IMR-90 (cell line): ENCODE measurements around the gene CD93. TPM values are rescaled to one million over a fixed set of nuclear protein-coding genes. Genes with fewer than 3 reads are reported as not detected.

Source experiments
- ATAC-seq: fragments of 200-7000 bp; cut with Tn5 transposase; 2 replicates; pipeline ENCODE4 v1.9.1; 2020; ENCODE audit warnings: low read depth, mild to moderate bottlenecking, moderate library complexity
- BruUV-seq: library from RNA; stranded (reverse); fragments of 400-500 nt; replicated peaks from 2 replicates; lab custom pipeline; 2021; lab: Mats Ljungman, UMichigan
- CTCF ChIA-PET: fragments of 300-600 bp; formaldehyde crosslinking; extraction: SDS; loops from one replicate; lab custom pipeline; 2021; ENCODE audit warnings: antibody characterized with exemption; lab: Yijun Ruan, JAX
- POLR2A ChIA-PET: fragments of 300-600 bp; sonication (Branson Sonifier 250); formaldehyde crosslinking; loops from one replicate; lab custom pipeline; 2022; ENCODE audit warnings: antibody characterized with exemption; ENCODE audit not compliant: unreplicated experiment; lab: Charles Lee
- DNase-seq: peaks from one replicate; pipeline ENCODE4 v3.0.0; 2013
- H2AFZ ChIP-seq: replicated peaks from 2 replicates; pipeline ENCODE3; 2013; ENCODE audit warnings: low read length, mild to moderate bottlenecking; ENCODE audit not compliant: poor library complexity
- H2AK5ac ChIP-seq: 2 replicates; pipeline ENCODE4 v1.6.1; 2013; ENCODE audit warnings: low read depth, low read length, inconsistent platforms
- H2AK9ac ChIP-seq: replicated peaks from 2 replicates; pipeline ENCODE3; 2013; ENCODE audit warnings: mild to moderate bottlenecking, low read depth, low read length, moderate library complexity; ENCODE audit not compliant: poor library complexity
- H2BK120ac ChIP-seq: 2 replicates; pipeline ENCODE4 v1.6.1; 2013; ENCODE audit warnings: low read depth, low read length, inconsistent platforms
- H2BK15ac ChIP-seq: 3 replicates; pipeline ENCODE4 v1.6.1; 2013; ENCODE audit warnings: low read depth, low read length, inconsistent platforms
- H2BK20ac ChIP-seq: 2 replicates; pipeline ENCODE4 v1.6.1; 2013; ENCODE audit warnings: low read depth, mild to moderate bottlenecking, inconsistent platforms, low read length, moderate library complexity
- H2BK5ac ChIP-seq: 2 replicates; pipeline ENCODE4 v1.6.1; 2013; ENCODE audit warnings: mild to moderate bottlenecking, low read depth, low read length, inconsistent platforms; ENCODE audit not compliant: poor library complexity, severe bottlenecking
- H3K14ac ChIP-seq: replicated peaks from 2 replicates; pipeline ENCODE4 v1.6.1; 2013; ENCODE audit warnings: low read depth, low read length, inconsistent platforms
- H3K18ac ChIP-seq: 2 replicates; pipeline ENCODE4 v1.6.1; 2013; ENCODE audit warnings: low read depth, low read length, control low read depth
- H3K23ac ChIP-seq: 2 replicates; pipeline ENCODE4 v1.6.1; 2013; ENCODE audit warnings: low read depth, low read length, inconsistent platforms
- H3K27ac ChIP-seq: 2 replicates; pipeline ENCODE4 v1.5.1; 2013; ENCODE audit warnings: mild to moderate bottlenecking, control low read depth, low read length; ENCODE audit not compliant: insufficient read depth
- H3K27me3 ChIP-seq: 2 replicates; pipeline ENCODE4 v1.6.1; 2013; ENCODE audit warnings: low read length; ENCODE audit not compliant: control insufficient read depth, insufficient read depth
- H3K36me3 ChIP-seq: 2 replicates; pipeline ENCODE4 v1.6.1; 2013; ENCODE audit warnings: low read length, mixed read lengths; ENCODE audit not compliant: control insufficient read depth, insufficient read depth
- H3K4ac ChIP-seq: 2 replicates; pipeline ENCODE4 v1.6.1; 2013; ENCODE audit warnings: low read depth, low read length, inconsistent platforms
- H3K4me1 ChIP-seq: 2 replicates; pipeline ENCODE4 v1.6.1; 2013; ENCODE audit warnings: low read length, mixed read lengths; ENCODE audit not compliant: control insufficient read depth, insufficient read depth
- H3K4me2 ChIP-seq: 2 replicates; pipeline ENCODE4 v1.6.1; 2013; ENCODE audit warnings: low read depth, mild to moderate bottlenecking, control low read depth, low read length, moderate library complexity
- H3K4me3 ChIP-seq: 2 replicates; pipeline ENCODE4 v1.5.1; 2013; ENCODE audit warnings: low read depth, mild to moderate bottlenecking, control low read depth, low read length, moderate library complexity; ENCODE audit not compliant: insufficient read depth
- H3K56ac ChIP-seq: 2 replicates; pipeline ENCODE4 v1.6.1; 2013; ENCODE audit warnings: low read length, inconsistent platforms; ENCODE audit not compliant: insufficient read depth; ENCODE audit errors: extremely low read depth
- H3K79me1 ChIP-seq, 2 experiments: 2 replicates each; pipeline ENCODE4 v1.6.1; 2013; ENCODE audit warnings: low read length in 2 of 2, inconsistent platforms in 1 of 2, low read depth in 1 of 2
- H3K9ac ChIP-seq: 2 replicates; pipeline ENCODE4 v1.6.1; 2013; ENCODE audit warnings: low read depth, low read length, control low read depth
- H3K9me1 ChIP-seq: 2 replicates; pipeline ENCODE4 v1.6.1; 2013; ENCODE audit warnings: low read length, inconsistent platforms; ENCODE audit not compliant: insufficient read depth
- H3K9me3 ChIP-seq: 2 replicates; pipeline ENCODE4 v1.6.1; 2013; ENCODE audit warnings: low read length; ENCODE audit not compliant: control insufficient read depth, insufficient read depth
- H4K20me1 ChIP-seq: 2 replicates; pipeline ENCODE4 v1.6.1; 2013; ENCODE audit warnings: low read length, inconsistent platforms; ENCODE audit not compliant: insufficient read depth
- H4K5ac ChIP-seq: 2 replicates; pipeline ENCODE4 v1.6.1; 2013; ENCODE audit warnings: mild to moderate bottlenecking, low read depth, low read length, control low read depth
- H4K8ac ChIP-seq, 2 experiments: 2 replicates each; pipeline ENCODE4 v1.6.1; 2013; ENCODE audit warnings: low read depth in 2 of 2, low read length in 2 of 2, control low read depth in 1 of 2, inconsistent platforms in 1 of 2
- H4K91ac ChIP-seq: 2 replicates; pipeline ENCODE4 v1.6.1; 2013; ENCODE audit warnings: low read depth, low read length, inconsistent platforms; ENCODE audit not compliant: insufficient read depth
- BHLHE40 ChIP-seq: fragments of 150-350 bp; IDR thresholded peaks from 2 replicates; pipeline ENCODE4 v1.6.1; 2016; ENCODE audit warnings: mild to moderate bottlenecking, low read depth, low read length
- CEBPB ChIP-seq: IDR thresholded peaks from 2 replicates; pipeline ENCODE4 v1.6.1; 2012; ENCODE audit warnings: low read depth, low read length, improper control_type of control experiment
- CHD1 ChIP-seq: IDR thresholded peaks from 2 replicates; pipeline ENCODE4 v1.6.1; 2012; ENCODE audit warnings: low read depth, low read length, improper control_type of control experiment
- CTCF ChIP-seq: conservative IDR thresholded peaks from 2 replicates; pipeline ENCODE4 v1.5.1; 2012; ENCODE audit warnings: mild to moderate bottlenecking, low read depth, low read length, improper control_type of control experiment
- ELK1 ChIP-seq: fragments of 150-350 bp; IDR thresholded peaks from 2 replicates; pipeline ENCODE4 v1.6.1; 2016; ENCODE audit warnings: low read depth, mild to moderate bottlenecking, low read length, moderate library complexity, borderline replicate concordance
- FOS ChIP-seq: fragments of 150-350 bp; IDR thresholded peaks from 2 replicates; pipeline ENCODE4 v1.6.1; 2016; ENCODE audit warnings: low read depth, low read length
- MAFK ChIP-seq: IDR thresholded peaks from 2 replicates; pipeline ENCODE4 v1.6.1; 2012; ENCODE audit warnings: low read depth, low read length, improper control_type of control experiment
- MAZ ChIP-seq: IDR thresholded peaks from 2 replicates; pipeline ENCODE4 v1.6.1; 2012; ENCODE audit warnings: low read depth, mild to moderate bottlenecking, low read length, improper control_type of control experiment, moderate library complexity, borderline replicate concordance
- MXI1 ChIP-seq: IDR thresholded peaks from 2 replicates; pipeline ENCODE4 v1.6.1; 2012; ENCODE audit warnings: low read depth, mild to moderate bottlenecking, low read length, moderate library complexity, borderline replicate concordance
- NFE2L2 ChIP-seq: fragments of 150-350 bp; IDR thresholded peaks from 2 replicates; pipeline ENCODE4 v1.6.1; 2016; ENCODE audit warnings: low read depth, mild to moderate bottlenecking, low read length
- POLR2A ChIP-seq: IDR thresholded peaks from 2 replicates; pipeline ENCODE4 v1.6.1; 2012; ENCODE audit warnings: mild to moderate bottlenecking, low read depth, low read length
- RAD21 ChIP-seq: IDR thresholded peaks from 2 replicates; pipeline ENCODE4 v1.6.1; 2012; ENCODE audit warnings: low read length, improper control_type of control experiment
- RCOR1 ChIP-seq: IDR thresholded peaks from 2 replicates; pipeline ENCODE4 v1.6.1; 2012; ENCODE audit warnings: mild to moderate bottlenecking, low read length, improper control_type of control experiment; ENCODE audit not compliant: insufficient replicate concordance
- RFX5 ChIP-seq: IDR thresholded peaks from 2 replicates; pipeline ENCODE4 v1.8.0; 2012; ENCODE audit warnings: low read depth, mild to moderate bottlenecking, low read length, moderate library complexity
- SMC3 ChIP-seq: fragments of 150-350 bp; IDR thresholded peaks from 2 replicates; pipeline ENCODE4 v1.6.1; 2016; ENCODE audit warnings: low read depth, mild to moderate bottlenecking, antibody characterized with exemption, low read length, moderate library complexity
- USF2 ChIP-seq: fragments of 150-350 bp; IDR thresholded peaks from 2 replicates; pipeline ENCODE4 v1.6.1; 2017; ENCODE audit warnings: mild to moderate bottlenecking, antibody characterized with exemption, low read length, low read depth
- WGBS, 2 experiments: methylation state at CpG; one replicate each; pipeline versions ENCODE4 v1.1.5 to v1.1.7; 2013; ENCODE audit warnings: missing lambda C conversion rate in 2 of 2; ENCODE audit not compliant: insufficient read length in 1 of 2; ENCODE audit errors: extremely low coverage in 2 of 2; 5-methylcytosine and 5-hydroxymethylcytosine counted together
- dilution Hi-C: fragments of 300-500 bp; cut with HindIII; formaldehyde crosslinking; loops from one replicate; pipeline ENCODE4 v1.14.3; 2018; ENCODE audit warnings: low sequenced_read_pairs; ENCODE audit not compliant: unreplicated experiment
- in situ Hi-C: fragments of 300-500 bp; cut with MboI; formaldehyde crosslinking; loops from 3 replicates; pipeline ENCODE4 v1.14.3; 2019; ENCODE audit warnings: low sequenced_read_pairs, inconsistent platforms, mixed read lengths
- intact Hi-C: fragments of 100-400 bp; cut with micrococcal nuclease; formaldehyde crosslinking; loops from 2 replicates; pipeline ENCODE4 v1.10.0; 2022
- polyA plus RNA-seq, 3 experiments: library from polyadenylated mRNA; depleted of rRNA; stranded (reverse); fragments of >200 nt; gene quantifications; 2 replicates each; pipeline ENCODE4 v1.2.3, GENCODE V29; 2012; ENCODE audit warnings: low replicate concordance in 1 of 3
- total RNA-seq: library from RNA; depleted of rRNA; stranded (reverse); fragments of >200 nt; gene quantifications from 2 replicates; pipeline ENCODE4 v1.2.3, GENCODE V29; 2012

Gene CD93
- total and polyA plus RNA-seq, 2 of the 4 experiments (the other 2 are of a cell fraction) = under 0.01 to 0.02 TPM

- ChIA-PET CTCF (no interaction called here), POLR2A (no interaction called here)
- Histone ChIP-seq H2AK5ac (no peak overlapping the region), H3K9me3 (no peaks in the 10 kb centered on the region), H4K20me1 (no peaks in the 10 kb centered on the region), H3K9me1 (no peaks in the 10 kb centered on the region), H2BK120ac (no peak overlapping the region), H3K36me3 (no peaks in the 10 kb centered on the region), H2AK9ac (no peak overlapping the region), H3K4me3 (no peak overlapping the region), H3K27me3 (peaks cover 34% of the 10 kb centered on the region), H3K27ac (no peak overlapping the region), H2AFZ (no peak overlapping the region), H3K4me1 (no peaks in the 10 kb centered on the region), H3K4me2 (no peak overlapping the region), H4K8ac (no peak overlapping the region), H2BK20ac (no peak overlapping the region), H2BK5ac (no peak overlapping the region), H3K79me1 (no peaks in the 10 kb centered on the region), H4K91ac (no peak overlapping the region), H3K18ac (no peak overlapping the region), H3K4ac (no peak overlapping the region), H3K14ac (no peak overlapping the region), H3K56ac (no peak overlapping the region), H2BK15ac (no peak overlapping the region), H4K5ac (no peak overlapping the region), H3K23ac (no peak overlapping the region), H3K9ac (no peak overlapping the region)
- dilution Hi-C loops = no loop called here
- no peak for TF ChIP-seq BHLHE40
- TF ChIP-seq USF2 = no peak
- TF ChIP-seq SMC3 = no peak
- TF ChIP-seq FOS = no peak
- no peak for TF ChIP-seq MXI1
- no peak for TF ChIP-seq ELK1
- no peak for TF ChIP-seq CTCF
- no peak for TF ChIP-seq RAD21
- no peak for TF ChIP-seq NFE2L2
- TF ChIP-seq MAFK = no peak
- TF ChIP-seq RFX5 = no peak
- no peak for TF ChIP-seq MAZ
- no peak for TF ChIP-seq CHD1
- TF ChIP-seq CEBPB = no peak
- TF ChIP-seq RCOR1 = no peak
- TF ChIP-seq POLR2A = no peak
- in situ Hi-C loops = loop anchor here (25.0 kb wide), 1 partner anchor 100 kb away; no protein-coding TSS in a partner anchor
- no peak for DNase-seq
- ATAC-seq = no peak
- intact Hi-C loops = no loop called here
- 79% methylated on average over 8 of the region's 14 CpGs; no CpG with 5 or more reads in 1 of the 2 experiments for WGBS, 2 experiments
- no TSS peak for BruUV-seq
Measured at GRCh38 chr20:23086931-23087411, 847 bp upstream of the CD93 start.
